Ectodermal cell (in vitro differentiated cells): ENCODE measurements around the gene GP1BA.
"Not testable (repeated sequence)": the region's sequence is repeated elsewhere in the genome, so short reads cannot be mapped to it uniquely, and the experiment has no call there.

ENCODE experiments used
- H3K27ac ChIP-seq: 2 replicates; pipeline ENCODE4 v1.7.0; 2013; ENCODE audit warnings: mild to moderate bottlenecking, low read depth, low read length; ENCODE audit not compliant: insufficient read depth, poor library complexity, severe bottlenecking
- H3K27me3 ChIP-seq: 2 replicates; pipeline ENCODE4 v1.7.0; 2013; ENCODE audit warnings: mild to moderate bottlenecking, low read length; ENCODE audit not compliant: insufficient read depth, control insufficient read depth, poor library complexity, severe bottlenecking
- H3K36me3 ChIP-seq: one replicate; pipeline ENCODE4 v1.7.0; 2013; ENCODE audit warnings: low read length; ENCODE audit not compliant: control insufficient read depth, insufficient read depth
- H3K4me1 ChIP-seq: one replicate; pipeline ENCODE4 v1.7.0; 2013; ENCODE audit warnings: low read length; ENCODE audit not compliant: control insufficient read depth, insufficient read depth
- H3K4me3 ChIP-seq: 2 replicates; pipeline ENCODE4 v1.7.0; 2013; ENCODE audit warnings: low read depth, low read length, control low read depth; ENCODE audit not compliant: insufficient read depth
- H3K9me3 ChIP-seq: 2 replicates; pipeline ENCODE4 v1.7.0; 2013; ENCODE audit warnings: mild to moderate bottlenecking, low read length, moderate library complexity; ENCODE audit not compliant: control insufficient read depth
- WGBS, 2 experiments: methylation state at CpG; one replicate each; pipeline ENCODE4 v1.1.7; 2013; ENCODE audit warnings: missing lambda C conversion rate in 2 of 2; 5-methylcytosine and 5-hydroxymethylcytosine counted together

GP1BA gene

GRCh38 chr17:4901648-4902344 is 30.3 kb upstream of the GP1BA start:
- Histone ChIP-seq H3K9me3 (no peaks in the 10 kb centered on the region), H3K36me3 (no peaks in the 10 kb centered on the region)

GRCh38 chr17:4902540-4902939 is 29.5 kb upstream of the GP1BA start:
- H3K36me3 ChIP-seq = no peaks in the 10 kb centered on the region
- no peaks in the 10 kb centered on the region for H3K4me1 ChIP-seq
- H3K4me3 ChIP-seq = no peak overlapping the region
- no peak overlapping the region for H3K27ac ChIP-seq
- H3K9me3 ChIP-seq = no peaks in the 10 kb centered on the region
- 95% methylated on average over 8 of the region's 8 CpGs for WGBS, 2 experiments
- H3K27me3 ChIP-seq = no peaks in the 10 kb centered on the region

More at GRCh38 chr17:4901648-4902344, 30.3 kb upstream of the GP1BA start:
- H3K27me3 ChIP-seq = no peaks in the 10 kb centered on the region
- no peak overlapping the region for H3K4me3 ChIP-seq
- 95% methylated on average over 48 of the region's 48 CpGs for WGBS, 2 experiments
- H3K27ac ChIP-seq = no peak overlapping the region
- H3K4me1 ChIP-seq = no peaks in the 10 kb centered on the region

GRCh38 chr17:4903051-4903818 is 28.8 kb upstream of the GP1BA start, which contains the start of gene CHRNE:
CHRNE (minus strand) TSS chr17:4903098; CDS start chr17:4903063, 35 bp downstream.
- no peak within 1 kb of the TSS for H3K4me3 ChIP-seq
- no peaks in the 10 kb centered on the region for H3K9me3 ChIP-seq
- no peaks in the 10 kb centered on the region for H3K36me3 ChIP-seq
- no peaks in the 10 kb centered on the region for H3K27me3 ChIP-seq
- peaks cover under 1% of the 10 kb centered on the region for H3K4me1 ChIP-seq
- 49 to 52% methylated on average over 10 of the region's 10 CpGs for WGBS, 2 experiments
- H3K27ac ChIP-seq = no peak within 1 kb of the TSS

GRCh38 chr17:4906642-4907041 is 25.4 kb upstream of the GP1BA start:
- H3K27me3 ChIP-seq, H3K9me3 ChIP-seq, H3K27ac ChIP-seq, H3K36me3 ChIP-seq, H3K4me1 ChIP-seq, H3K4me3 ChIP-seq: not testable (repeated sequence)

GRCh38 chr17:4908301-4908700 is 23.8 kb upstream of the GP1BA start:
- H3K27me3 ChIP-seq = no peaks in the 10 kb centered on the region
- WGBS, 2 experiments = 26% methylated on average over 10 of the region's 10 CpGs
- no peak overlapping the region for H3K27ac ChIP-seq
- peaks cover 7% of the 10 kb centered on the region for H3K4me1 ChIP-seq
- H3K9me3 ChIP-seq = no peaks in the 10 kb centered on the region
- no peak overlapping the region for H3K4me3 ChIP-seq
- no peaks in the 10 kb centered on the region for H3K36me3 ChIP-seq

GRCh38 chr17:4908711-4909496 is 23.2 kb upstream of the GP1BA start:
- Histone ChIP-seq H3K9me3 (no peaks in the 10 kb centered on the region), H3K4me1 (peaks cover 7% of the 10 kb centered on the region), H3K36me3 (no peaks in the 10 kb centered on the region), H3K27me3 (no peaks in the 10 kb centered on the region), H3K27ac (no peak overlapping the region), H3K4me3 (no peak overlapping the region)
- WGBS, 2 experiments = 33 to 35% methylated on average over 20 of the region's 20 CpGs

GRCh38 chr17:4913994-4914393 is 18.1 kb upstream of the GP1BA start:
- no peak overlapping the region for H3K27ac ChIP-seq
- H3K4me1 ChIP-seq = no peaks in the 10 kb centered on the region
- H3K9me3 ChIP-seq = no peaks in the 10 kb centered on the region
- H3K4me3 ChIP-seq = no peak overlapping the region
- H3K27me3 ChIP-seq = no peaks in the 10 kb centered on the region
- 82 to 100% methylated on average over 1 of the region's 1 CpG for WGBS, 2 experiments
- no peaks in the 10 kb centered on the region for H3K36me3 ChIP-seq

- not testable (repeated sequence) for H3K36me3 ChIP-seq, H3K4me1 ChIP-seq, H3K9me3 ChIP-seq, H3K27ac ChIP-seq, H3K4me3 ChIP-seq, H3K27me3 ChIP-seq
- 89 to 95% methylated on average over 3 to 4 of the region's 4 CpGs for WGBS, 2 experiments
Measured at GRCh38 chr17:4914551-4914950, 17.5 kb upstream of the GP1BA start.

- WGBS, 2 experiments = 72% methylated on average over 7 of the region's 8 CpGs
- Histone ChIP-seq H3K27ac (no peak overlapping the region), H3K9me3 (no peaks in the 10 kb centered on the region), H3K36me3 (no peaks in the 10 kb centered on the region), H3K27me3 (no peaks in the 10 kb centered on the region), H3K4me3 (no peak overlapping the region), H3K4me1 (no peaks in the 10 kb centered on the region)
Measured at GRCh38 chr17:4919511-4920047, 12.5 kb upstream of the GP1BA start.
